COLO829 (cell line): ENCODE measurements around the gene LMAN2L.

Experiments used
- DNase-seq: peaks from one replicate; pipeline ENCODE4 v3.0.0; 2012; ENCODE audit warnings: low spot score

The LMAN2L gene, protein sequence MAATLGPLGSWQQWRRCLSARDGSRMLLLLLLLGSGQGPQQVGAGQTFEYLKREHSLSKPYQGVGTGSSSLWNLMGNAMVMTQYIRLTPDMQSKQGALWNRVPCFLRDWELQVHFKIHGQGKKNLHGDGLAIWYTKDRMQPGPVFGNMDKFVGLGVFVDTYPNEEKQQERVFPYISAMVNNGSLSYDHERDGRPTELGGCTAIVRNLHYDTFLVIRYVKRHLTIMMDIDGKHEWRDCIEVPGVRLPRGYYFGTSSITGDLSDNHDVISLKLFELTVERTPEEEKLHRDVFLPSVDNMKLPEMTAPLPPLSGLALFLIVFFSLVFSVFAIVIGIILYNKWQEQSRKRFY

DNA sequence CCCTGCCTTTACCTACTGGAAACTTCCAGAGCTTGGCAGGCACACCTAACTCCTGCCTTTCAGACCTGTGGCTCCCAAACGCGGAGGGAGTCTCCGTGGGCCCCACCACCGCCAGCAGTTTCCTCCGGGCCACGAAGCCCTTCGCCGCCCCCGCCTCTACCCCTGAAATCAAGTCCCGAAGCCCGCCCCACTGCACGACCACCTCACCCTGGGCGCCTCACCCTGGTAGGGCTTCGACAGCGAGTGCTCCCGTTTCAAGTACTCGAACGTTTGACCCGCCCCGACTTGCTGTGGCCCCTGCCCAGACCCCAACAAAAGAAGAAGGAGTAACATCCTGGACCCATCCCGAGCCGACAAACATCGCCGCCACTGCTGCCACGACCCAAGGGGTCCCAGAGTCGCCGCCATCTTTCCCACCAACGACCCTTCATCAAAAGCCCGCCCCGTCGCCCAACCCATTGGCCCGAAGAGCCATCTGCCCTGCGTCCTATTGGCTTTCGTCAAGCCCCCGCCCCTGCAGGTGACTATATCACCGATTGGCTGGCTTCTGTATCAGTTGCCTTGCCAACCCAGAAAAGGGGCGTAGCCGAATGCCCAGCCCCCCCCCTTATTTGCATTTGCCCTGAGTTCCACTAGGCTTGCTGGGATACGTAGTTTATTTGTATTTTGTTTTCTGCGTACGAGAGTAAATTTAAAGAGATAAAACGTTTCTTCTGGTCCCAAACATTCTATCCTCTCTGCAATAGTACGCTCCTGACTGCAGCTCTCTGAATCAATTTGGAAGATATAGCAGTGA lies at the start of gene LMAN2L:
TSS of gene LMAN2L (minus strand) at position 432 of the 796 bp plus-strand sequence. CDS start at position 408, 24 bp downstream.
- DNase-seq: peak; percentile 93

DNA sequence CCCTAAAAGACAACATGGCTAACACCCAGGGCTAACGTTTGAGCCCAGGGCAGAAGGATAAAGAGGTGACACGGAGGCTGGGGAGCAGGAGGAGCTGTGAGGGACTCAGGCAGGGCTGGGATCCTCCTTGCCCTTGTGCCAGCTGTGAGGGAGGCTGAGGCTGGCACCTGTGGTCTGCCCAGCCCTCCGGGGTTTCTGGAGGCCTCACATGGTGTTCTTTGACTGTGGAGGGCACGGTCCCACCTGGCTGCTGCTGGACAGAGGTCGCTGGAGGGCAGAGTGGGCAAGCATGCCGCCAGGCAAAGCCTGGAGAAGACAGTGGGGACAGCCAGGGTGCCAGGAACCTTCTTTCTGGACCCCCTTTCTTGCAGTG lies 49.4 kb upstream of the LMAN2L start:
- DNase-seq: no peak

DNA sequence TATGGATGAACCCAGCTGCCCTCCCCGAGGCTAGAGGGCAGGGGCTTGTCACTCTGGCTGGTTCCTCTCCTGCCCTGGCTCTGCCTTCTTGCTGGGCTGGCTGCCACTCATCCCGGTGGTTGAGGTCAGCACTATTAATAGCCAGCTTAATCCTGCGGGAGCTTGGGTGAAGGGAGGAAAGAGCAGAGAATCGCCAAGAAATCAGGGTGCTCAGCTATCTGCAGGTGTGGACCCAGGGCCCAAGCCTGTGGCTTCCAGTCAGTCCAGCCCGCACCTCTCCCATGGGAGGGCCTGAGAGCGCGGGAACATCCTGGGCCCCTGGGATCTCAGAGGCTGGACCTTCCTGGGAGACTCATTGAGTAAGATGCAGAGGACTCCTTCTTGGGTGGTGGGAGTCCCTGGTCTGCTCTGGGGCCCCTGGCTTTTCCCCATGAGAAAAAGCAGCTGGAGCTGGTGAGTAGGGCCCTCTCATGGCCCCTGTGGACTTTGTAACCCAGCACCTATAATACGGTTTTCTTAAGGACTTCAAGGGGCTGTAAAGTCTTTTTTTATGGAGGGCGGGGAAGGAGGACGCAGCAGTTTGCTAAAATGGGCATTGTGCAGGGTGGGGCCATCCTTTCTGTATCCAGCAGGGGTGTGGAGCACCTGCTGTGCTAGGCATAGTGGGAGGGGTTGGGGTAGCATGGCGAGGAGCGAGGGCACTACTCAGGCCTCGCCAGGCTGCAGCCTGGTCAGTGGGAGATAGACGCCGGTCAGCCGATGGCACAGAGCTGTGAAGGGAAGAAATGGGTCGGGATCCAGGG lies 48.8 kb upstream of the LMAN2L start:
- DNase-seq: no peak

DNA sequence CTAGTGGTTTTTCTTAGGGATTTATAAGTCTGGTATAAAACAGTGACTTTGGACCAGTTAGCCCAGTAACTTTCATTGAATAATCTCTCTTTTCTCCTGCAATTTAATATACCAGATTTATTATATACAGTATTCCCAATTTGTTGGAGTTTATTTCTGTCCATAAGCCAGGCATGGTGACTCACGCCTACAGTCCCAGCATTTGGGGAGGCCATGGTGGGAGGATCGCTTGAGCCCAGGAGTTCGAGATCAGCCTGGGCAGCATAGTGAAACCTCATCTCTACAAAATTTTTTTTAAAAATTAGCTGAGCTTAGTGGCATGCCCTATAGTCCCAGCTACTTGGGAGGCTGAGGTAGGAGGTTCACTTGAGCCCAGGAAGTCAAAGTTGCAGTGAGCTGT lies 47.5 kb upstream of the LMAN2L start:
- no peak for DNase-seq

DNA sequence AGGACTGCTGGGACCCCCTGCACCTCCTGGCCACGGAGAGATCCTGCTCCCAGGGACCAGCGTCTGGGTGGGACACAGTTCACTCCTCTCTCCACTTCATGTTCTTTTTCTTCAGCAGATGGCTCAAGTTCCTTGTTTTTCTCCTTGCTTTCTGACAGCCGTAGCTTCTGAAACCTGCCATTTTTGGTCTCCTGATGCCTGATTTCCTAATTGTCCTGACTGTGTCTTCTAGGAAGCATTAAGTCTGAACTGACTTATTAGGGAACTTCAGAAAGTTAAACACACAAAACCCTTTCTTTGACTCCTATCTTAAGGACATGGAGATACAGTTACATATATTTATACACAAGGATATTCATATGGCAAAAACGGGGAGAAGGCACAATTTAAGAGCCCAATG lies 43.5 kb upstream of the LMAN2L start:
- no peak for DNase-seq

DNA sequence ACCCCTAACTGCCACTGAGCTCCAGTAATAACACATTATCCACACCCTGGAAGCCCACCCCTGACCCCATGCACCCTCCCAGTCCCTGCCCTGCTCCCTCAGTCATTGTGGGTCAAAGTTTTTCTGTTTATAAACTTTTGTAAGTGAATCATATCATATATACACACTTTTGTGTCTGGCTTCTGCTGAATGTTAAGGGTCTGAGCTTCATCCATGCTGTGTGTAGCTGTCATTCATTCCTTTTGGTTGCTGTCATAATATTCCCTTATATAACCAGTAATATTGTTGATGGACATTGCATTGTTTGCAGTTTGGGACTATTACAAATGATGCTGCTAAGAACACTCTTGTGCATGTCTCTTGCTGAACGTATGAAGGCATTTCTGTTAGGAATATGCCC lies 35.3 kb upstream of the LMAN2L start:
- no peak for DNase-seq

DNA sequence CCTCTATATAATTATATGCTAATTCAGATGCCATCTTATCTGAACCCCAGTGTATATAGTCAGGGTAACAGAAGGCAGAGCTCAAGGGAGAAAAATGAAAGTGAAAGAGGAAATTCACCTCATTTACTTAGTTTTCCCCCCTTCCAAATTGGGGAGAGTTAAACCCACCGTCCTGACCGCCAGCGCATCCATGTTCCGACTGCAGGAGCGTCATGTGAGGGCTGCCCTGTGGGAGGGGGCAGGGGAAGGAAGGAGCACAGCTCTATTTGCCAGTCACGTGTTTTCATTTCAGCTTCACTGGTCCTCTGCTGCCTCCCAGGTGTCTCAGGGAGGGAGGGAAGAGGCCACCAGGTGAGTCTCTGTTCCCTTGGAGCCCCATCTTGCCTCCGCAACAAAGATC lies 34.1 kb upstream of the LMAN2L start:
- no peak for DNase-seq

DNA sequence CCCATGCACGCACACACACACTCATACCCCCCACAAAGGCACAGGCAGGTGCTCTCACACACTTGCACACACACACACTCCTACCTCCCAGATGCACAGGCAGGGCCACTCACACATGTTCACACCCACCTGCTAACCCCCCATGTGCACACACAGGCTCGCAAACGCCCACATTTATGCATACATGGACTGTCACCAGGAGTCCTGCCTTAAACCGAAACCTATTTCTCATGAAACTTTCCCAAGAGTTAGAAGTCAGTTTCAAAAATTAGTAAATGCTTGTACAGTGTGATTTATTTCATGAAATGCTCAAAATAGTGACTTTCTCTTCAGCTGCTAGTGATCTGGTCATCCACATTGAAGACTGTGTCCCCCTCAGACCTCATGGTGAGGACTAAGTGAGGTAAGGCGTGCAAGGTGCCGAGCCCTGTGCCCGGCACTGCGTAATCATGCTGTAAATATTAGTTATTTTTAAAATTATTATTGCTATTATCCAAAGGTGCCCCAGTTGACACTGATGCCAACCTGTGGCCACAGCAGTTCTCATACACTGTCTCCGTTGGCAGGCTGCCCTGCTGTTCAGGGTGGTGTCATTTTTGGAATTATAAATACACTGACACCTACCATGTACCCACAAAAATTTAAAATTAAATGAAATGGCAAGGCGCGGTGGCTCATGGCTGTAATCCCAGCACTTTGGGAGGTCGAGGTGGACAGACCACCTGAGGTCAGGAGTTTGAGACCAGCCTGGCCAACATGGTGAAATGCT lies 33.2 kb upstream of the LMAN2L start:
- no peak for DNase-seq

DNA sequence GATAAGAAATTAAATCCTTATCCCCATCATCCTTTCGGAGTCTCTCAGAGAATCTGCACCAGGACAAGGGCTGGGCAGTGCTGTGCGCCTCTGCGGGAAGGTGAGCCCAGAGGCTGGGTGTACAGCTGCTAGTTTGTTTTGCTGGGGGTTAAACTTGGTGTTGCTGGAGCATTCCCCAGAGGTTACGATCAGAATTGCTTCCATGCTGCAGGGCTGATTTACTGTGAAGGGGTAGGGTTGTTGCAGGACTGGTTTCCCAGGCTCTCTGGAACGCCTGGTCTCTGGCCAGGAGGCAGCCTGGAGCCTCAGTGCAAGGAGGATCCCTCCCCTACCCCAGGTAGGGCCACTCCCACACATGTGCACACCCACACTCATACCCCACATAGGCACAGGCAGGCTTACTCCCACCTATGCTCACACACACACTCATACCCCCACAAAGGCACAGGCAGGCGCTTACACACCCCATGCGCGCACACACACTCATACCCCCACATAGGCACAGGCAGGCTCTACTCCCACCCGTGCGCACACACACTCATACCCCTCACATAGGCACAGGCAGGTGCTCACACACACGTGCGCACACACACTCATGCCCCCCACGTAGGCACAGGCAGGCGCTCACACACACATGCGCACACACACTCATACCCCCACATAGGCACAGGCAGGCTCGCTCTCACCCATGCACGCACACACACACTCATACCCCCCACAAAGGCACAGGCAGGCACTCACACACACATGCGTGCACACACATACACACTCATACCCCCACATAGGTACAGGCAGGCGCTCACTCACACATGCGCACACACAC lies 32.1 kb upstream of the LMAN2L start:
- DNase-seq: no peak

DNA sequence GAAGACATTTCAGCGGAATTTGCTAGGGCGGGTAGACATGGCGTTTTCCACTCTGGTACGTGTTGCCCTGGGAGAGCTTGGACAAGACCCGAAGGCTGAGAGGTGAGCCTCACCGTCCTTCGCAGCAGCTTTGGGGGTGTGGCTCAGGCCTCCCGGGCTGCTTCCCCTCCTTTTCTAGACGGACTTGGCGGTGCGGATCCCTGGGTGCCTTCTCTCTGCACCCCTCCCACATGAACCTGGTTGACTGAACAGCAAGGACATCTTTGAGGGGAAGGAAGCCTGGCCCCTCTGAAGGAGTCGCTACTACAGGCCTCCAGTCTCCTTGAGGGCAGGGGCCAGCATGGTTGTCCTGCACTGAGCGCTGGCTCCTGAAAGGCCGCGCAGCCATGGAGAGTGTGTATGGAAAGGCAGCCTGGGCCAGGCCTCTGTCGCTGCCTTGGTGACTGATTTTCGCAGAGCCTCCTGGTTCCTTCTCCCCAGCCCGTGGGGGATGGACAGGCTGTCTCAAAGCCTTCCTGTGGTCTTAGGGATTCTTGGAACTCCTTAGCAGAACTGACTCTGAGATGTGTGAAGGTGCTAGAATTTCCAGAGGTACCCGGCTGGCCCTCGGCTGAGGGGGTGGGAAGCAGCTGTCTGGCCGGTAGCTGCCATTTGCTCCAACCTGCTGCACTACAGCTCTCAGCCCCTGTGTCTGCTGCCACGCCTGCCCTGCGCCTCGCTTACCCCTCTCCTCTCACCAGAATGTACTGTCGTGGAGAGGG lies 30.8 kb upstream of the LMAN2L start:
- no peak for DNase-seq

DNA sequence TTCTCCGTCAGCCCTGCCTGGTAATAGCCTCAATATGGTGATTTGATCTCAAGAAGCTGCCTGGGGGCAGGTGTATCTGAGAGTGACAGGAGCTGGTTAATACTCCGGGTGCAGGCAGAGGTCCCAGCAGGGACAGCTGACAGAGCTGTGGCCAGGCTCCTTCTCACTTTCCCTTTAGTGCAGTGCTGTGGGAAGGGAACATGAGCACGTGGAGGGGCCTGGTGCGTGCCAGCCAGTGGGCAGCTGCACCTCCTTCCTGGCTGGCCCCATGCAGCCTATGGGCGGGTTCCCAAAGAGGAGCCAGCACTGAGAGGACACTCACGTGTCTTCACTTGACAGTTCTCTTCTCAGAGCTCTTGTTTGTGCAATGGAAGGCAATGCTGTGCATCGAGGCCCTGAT lies 29.9 kb upstream of the LMAN2L start:
- no peak for DNase-seq

DNA sequence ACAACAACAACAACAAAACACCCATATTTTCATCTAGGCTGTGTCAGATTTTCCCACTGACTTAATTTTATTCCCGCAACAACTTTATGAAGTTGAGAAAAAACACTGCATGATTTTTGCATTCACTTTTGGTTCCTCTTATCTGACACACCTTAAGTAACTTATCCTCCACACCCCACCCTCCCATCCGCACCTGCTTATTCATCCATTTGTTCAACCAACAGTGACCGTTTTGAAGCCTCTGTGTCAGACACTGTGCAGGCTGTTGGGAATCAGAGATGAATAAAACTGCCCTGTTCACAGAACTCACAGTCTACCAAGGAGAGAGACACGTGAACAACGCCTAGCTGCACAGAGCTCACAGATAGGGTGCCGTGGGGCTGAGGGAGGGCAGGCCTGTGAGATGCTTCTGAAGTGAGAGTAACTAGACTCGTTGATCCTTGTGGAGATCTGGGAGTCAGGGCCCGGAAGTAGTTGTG lies 28.3 kb upstream of the LMAN2L start:
- no peak for DNase-seq

DNA sequence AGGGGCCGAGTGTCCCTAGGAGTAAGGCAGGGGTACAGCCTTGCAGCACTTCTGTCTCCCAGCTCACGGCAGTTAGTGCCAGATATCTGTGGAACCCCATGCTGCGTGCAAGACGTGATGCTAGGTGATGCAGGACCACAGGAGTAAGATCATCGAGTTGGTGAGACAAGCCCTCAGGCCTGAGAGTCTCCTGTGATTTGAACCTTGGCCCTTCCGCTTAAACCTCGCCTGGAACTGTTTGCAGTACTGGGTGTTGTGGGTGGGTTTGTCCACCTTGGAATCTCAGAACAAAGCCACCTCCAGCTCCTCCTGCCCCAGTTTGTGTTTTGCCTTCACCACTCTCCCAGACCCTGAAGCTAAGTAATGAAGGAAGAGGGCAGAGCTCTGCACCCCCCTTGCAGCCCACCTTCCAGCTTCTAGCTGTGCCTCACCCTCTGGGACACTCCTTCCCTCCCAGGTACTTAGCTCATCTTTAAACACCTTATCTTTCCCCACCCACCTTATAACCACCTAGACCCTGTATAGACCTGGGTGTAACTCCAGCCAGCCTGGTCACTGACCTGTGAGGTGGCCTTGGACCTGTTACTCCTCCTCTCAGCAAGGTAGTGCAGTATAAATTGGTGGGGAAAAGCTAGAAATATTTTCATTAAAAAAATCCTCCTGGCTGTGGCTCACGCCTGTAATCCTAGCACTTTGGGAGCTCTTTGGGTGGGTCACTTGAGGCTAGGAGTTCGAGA lies 27.4 kb upstream of the LMAN2L start:
- DNase-seq: no peak

DNA sequence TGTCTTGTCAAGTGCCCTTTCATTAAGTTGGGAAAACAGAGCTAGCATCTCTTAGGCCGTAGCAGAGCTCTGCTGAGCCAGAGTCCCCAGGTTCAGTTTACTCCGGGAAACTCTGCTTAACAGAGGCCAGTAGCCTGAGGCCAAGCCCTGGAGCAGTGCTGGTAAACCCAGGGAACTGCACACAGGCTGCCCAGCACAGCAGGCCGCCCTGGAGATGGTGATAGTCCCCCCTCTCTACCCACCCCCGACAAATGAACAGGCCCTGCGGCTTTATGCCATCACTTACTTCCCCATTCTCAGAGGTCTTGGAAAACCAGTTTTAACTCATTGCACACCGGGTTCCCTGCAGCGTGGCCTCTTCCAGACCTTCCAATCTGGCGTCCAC lies 24.4 kb upstream of the LMAN2L start:
- DNase-seq: no peak

DNA sequence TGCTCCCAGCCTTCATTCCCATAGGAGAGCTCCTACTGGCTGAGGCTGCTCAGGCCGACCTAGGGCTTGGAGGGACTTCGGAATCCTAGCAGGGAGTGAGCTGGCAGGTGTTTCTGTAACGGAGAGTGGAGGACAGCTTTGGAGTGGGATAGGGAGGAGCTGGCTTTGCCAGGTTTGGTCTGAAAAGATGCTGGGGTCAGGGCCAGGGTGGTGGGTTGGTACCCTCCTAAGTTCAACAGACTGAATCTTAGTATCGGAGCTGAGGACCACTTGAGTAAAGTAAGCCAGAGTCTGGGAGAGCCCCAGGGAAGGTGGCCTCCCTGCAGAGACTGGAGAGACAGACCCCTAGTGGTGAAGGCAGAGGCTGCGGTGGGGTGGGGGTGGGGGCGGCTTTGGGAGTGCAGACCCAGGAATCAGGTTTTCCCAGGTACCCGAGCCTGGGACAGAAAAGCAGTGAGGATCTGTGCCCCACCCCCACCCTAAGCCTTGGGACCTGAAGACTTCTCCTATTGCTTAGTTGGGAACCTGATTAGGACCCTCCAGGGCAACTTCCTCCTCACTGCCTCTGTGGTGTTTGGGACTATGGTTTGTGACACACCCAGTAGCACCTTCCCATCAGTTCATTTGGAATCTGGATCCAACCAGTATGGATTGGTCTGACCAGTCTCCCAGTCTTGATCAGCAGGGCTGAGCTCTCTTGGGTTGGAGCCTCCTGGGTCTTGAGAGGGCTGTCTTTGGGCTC lies 23.8 kb upstream of the LMAN2L start:
- no peak for DNase-seq

DNA sequence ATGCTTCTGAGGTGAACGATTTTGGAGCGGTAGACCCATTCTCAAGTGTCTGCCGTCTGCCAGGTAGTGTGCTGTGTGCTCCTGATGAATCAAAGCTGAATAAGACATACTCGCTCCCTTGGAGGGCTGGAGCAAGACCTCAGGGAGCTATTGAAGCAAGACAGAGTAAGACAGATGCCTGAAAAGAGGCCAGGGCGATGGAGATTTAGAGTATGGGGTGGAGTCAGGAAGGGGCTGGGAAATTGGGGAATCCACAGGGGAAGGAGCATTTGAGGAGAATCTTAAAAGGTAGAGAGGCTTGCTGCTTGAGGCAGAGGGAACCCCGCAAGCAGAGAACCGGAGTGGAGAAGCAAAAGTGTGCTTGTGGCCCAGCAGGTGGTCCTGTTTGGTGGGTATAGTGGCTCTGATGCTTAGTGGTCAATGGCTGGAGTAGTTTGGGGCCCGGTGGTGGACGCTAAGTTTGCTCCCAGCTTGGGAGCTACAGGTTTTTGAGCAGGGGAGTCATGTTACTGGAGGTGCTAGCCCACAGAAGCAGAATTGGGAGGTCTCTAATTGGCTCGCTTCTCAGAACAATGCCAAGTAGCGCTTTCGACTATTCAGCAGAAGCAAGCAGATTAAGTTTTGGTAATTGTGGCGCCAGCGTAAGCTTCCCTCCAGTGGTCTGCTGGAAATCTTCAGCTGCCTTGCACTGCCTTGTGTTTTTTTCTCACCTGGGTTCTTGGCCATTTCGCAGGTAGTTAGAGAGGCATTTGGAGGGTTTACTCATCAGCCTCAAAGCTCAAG lies 22.9 kb upstream of the LMAN2L start:
- no peak for DNase-seq

DNA sequence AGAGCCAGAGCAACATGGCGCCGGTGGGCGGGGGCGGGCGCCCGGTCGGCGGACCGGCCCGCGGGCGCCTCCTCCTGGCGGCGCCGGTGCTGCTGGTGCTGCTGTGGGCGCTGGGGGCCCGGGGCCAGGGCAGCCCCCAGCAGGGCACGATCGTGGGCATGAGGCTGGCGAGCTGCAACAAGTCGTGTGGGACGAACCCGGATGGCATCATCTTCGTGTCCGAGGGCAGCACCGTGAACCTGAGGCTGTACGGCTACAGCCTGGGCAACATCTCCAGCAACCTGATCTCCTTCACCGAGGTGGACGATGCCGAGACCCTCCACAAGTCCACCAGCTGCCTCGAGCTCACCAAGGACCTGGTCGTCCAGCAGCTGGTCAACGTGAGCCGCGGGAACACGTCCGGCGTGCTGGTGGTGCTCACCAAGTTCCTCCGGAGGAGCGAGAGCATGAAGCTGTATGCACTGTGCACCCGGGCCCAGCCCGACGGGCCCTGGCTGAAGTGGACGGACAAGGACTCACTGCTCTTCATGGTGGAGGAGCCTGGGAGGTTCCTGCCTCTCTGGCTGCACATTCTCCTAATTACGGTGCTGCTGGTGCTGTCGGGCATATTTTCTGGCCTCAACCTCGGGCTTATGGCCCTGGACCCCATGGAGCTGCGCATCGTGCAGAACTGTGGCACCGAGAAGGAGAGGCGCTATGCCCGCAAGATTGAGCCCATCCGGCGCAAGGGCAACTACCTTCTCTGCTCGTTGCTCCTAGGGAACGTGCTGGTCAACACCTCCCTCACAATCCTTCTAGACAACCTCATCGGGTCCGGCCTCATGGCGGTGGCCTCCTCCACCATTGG lies 21.3 kb upstream of the LMAN2L start:
- DNase-seq: no peak
